ENCODE measurements around the gene VSTM1.

DNA sequence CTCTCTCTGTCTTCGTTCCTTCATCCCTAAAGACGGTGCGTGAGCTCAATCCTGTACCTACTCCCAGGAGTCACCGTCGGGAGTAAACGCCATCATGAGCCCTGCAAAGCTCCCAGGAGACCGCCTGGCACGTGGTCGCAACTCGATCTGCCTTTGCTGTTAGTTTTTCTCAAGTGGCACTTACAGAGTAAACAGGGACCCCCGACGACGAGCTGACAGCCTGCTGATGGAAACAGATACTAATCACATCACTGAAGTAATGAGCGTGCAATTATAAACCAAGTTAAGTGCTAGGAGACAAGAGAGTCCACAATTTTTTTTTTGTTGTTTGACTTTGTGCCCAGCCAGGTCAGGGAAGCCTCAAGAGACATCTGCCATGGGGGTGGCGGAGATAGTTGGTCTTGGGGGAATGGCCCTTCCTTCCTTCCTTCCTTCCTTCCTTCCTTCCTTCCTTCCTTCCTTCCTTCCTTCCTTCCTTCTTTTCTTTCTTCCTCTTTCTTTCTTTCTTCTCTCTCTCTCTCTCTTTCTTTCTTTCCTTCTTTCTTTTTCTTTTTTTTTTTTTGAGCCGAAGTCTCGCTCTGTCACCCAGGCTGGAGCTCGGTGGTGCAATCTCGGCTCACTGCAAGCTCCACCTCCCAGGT lies 48.7 kb downstream of the VSTM1 start:
- TF ChIP-seq, protein P1, sequence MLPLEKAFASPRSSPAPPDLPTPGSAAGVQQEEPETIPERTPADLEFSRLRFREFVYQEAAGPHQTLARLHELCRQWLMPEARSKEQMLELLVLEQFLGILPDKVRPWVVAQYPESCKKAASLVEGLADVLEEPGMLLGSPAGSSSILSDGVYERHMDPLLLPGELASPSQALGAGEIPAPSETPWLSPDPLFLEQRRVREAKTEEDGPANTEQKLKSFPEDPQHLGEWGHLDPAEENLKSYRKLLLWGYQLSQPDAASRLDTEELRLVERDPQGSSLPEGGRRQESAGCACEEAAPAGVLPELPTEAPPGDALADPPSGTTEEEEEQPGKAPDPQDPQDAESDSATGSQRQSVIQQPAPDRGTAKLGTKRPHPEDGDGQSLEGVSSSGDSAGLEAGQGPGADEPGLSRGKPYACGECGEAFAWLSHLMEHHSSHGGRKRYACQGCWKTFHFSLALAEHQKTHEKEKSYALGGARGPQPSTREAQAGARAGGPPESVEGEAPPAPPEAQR (tag by site-specific recombination; IDR thresholded peaks at IDR 0.05), result no peak
- TF ChIP-seq ZNF837 (tag by site-specific recombination; IDR thresholded peaks at IDR 0.05), result no peak
- TF ChIP-seq, protein P2, sequence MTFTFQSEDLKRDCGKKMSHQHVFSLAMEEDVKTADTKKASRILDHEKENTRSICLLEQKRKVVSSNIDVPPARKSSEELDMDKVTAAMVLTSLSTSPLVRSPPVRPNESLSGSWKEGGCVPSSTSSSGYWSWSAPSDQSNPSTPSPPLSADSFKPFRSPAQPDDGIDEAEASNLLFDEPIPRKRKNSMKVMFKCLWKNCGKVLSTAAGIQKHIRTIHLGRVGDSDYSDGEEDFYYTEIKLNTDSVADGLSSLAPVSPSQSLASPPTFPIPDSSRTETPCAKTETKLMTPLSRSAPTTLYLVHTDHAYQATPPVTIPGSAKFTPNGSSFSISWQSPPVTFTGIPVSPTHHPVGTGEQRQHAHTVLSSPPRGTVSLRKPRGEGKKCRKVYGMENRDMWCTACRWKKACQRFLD (tag by site-specific recombination; IDR thresholded peaks at IDR 0.05), result no peak
- TF ChIP-seq, protein P3, sequence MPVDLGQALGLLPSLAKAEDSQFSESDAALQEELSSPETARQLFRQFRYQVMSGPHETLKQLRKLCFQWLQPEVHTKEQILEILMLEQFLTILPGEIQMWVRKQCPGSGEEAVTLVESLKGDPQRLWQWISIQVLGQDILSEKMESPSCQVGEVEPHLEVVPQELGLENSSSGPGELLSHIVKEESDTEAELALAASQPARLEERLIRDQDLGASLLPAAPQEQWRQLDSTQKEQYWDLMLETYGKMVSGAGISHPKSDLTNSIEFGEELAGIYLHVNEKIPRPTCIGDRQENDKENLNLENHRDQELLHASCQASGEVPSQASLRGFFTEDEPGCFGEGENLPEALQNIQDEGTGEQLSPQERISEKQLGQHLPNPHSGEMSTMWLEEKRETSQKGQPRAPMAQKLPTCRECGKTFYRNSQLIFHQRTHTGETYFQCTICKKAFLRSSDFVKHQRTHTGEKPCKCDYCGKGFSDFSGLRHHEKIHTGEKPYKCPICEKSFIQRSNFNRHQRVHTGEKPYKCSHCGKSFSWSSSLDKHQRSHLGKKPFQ (tag by site-specific recombination; IDR thresholded peaks at IDR 0.05), result no peak
- no peak for TF ChIP-seq ZNF274 (IDR thresholded peaks at IDR 0.05; ENCODE audit: low read length)
- no peak for TF ChIP-seq ZNF274 (tag by site-specific recombination; IDR thresholded peaks at IDR 0.05; ENCODE audit: borderline replicate concordance)
- 0 out of 2 replicates have a peak, but pooled peaks have one; percentile 31 for TF ChIP-seq BCL11A (tag by site-specific recombination; IDR thresholded peaks at IDR 0.05; ENCODE audit: low read depth)
- TF ChIP-seq CTCF (tag by site-specific recombination; IDR thresholded peaks at IDR 0.05), result no peak
- TF ChIP-seq ZBTB7A (tag by site-specific recombination; IDR thresholded peaks at IDR 0.05; ENCODE audit: low read depth), result no peak
- TF ChIP-seq BCL11B (tag by site-specific recombination; IDR thresholded peaks at IDR 0.05; ENCODE audit: low read depth), result no peak
- no peak for TF ChIP-seq ZNF394 (tag by site-specific recombination; IDR thresholded peaks at IDR 0.05; ENCODE audit: borderline replicate concordance)
- TF ChIP-seq YY1 (tag by site-specific recombination; IDR thresholded peaks at IDR 0.05), result no peak
- TF ChIP-seq ZNF184 (tag by site-specific recombination; IDR thresholded peaks at IDR 0.05), result no peak
- TF ChIP-seq KLF1 (tag by site-specific recombination; IDR thresholded peaks at IDR 0.05), result no peak
